CD14-positive monocyte (primary cell): ENCODE data around the gene TLCD5. TPM values are rescaled to one million over a fixed set of nuclear protein-coding genes. Genes with fewer than 3 reads are reported as not detected.
A peak's percentile ranks its signal among the peaks of the same experiment; 100 is the strongest.

Experiments
- DNase-seq, 3 donors: peaks; one replicate each; pipeline ENCODE4 v3.0.0-alpha.2; 2011 to 2022
- H2AFZ ChIP-seq: 2 replicates; pipeline ENCODE4 v1.6.0; 2012; ENCODE audit warnings: mild to moderate bottlenecking, low read depth, low read length, inconsistent platforms; ENCODE audit not compliant: insufficient read depth, poor library complexity, severe bottlenecking
- H3K27ac ChIP-seq, 2 donors: 1 replicate in 1 of 2; 2 replicates in 1 of 2; pipeline ENCODE4 v1.5.1; 2012 to 2013; ENCODE audit warnings: low read length in 2 of 2, control low read depth in 1 of 2, inconsistent platforms in 1 of 2, low read depth in 1 of 2, mild to moderate bottlenecking in 1 of 2
- H3K27me3 ChIP-seq, 2 donors: one replicate each; pipeline versions ENCODE4 v1.6.0 to v1.6.1; 2011 to 2013; ENCODE audit warnings: low read length in 2 of 2; ENCODE audit not compliant: control insufficient read depth in 2 of 2, insufficient read depth in 2 of 2
- H3K36me3 ChIP-seq, 2 donors: replicated peaks in 1 of 2; 1 replicate in 1 of 2; 2 replicates in 1 of 2; pipeline versions ENCODE4 v1.5.1 to v1.6.1; 2012 to 2013; ENCODE audit warnings: low read length in 2 of 2, control low read depth in 1 of 2, inconsistent platforms in 1 of 2, mild to moderate bottlenecking in 1 of 2; ENCODE audit not compliant: insufficient read depth in 2 of 2, control insufficient read depth in 1 of 2
- H3K4me1 ChIP-seq, 2 donors: 1 replicate in 1 of 2; 2 replicates in 1 of 2; pipeline versions ENCODE4 v1.5.1 to v1.6.1; 2012 to 2013; ENCODE audit warnings: low read length in 2 of 2, control low read depth in 1 of 2, inconsistent platforms in 1 of 2, mild to moderate bottlenecking in 1 of 2, moderate library complexity in 1 of 2; ENCODE audit not compliant: insufficient read depth in 2 of 2, control insufficient read depth in 1 of 2
- H3K4me2 ChIP-seq: replicated peaks from 2 replicates; pipeline ENCODE3; 2012; ENCODE audit warnings: low read length, moderate library complexity, mild to moderate bottlenecking; ENCODE audit not compliant: poor library complexity, severe bottlenecking; ENCODE audit errors: extremely low read depth
- H3K4me3 ChIP-seq, 3 experiments: fragments of 200-600 bp in 1 of 3; sonication (generic) in 1 of 3; replicated peaks in 1 of 3; 1 replicate in 2 of 3; 2 replicates in 1 of 3; pipeline ENCODE4 v1.5.1; 2011 to 2013; ENCODE audit warnings: low read length in 3 of 3, mild to moderate bottlenecking in 3 of 3, control low read depth in 2 of 3, low read depth in 2 of 3, inconsistent platforms in 1 of 3, moderate library complexity in 1 of 3
- H3K79me2 ChIP-seq: 2 replicates; pipeline ENCODE4 v1.6.0; 2012; ENCODE audit warnings: mild to moderate bottlenecking, control low read depth, inconsistent platforms, low read length, moderate library complexity; ENCODE audit not compliant: insufficient read depth
- H3K9ac ChIP-seq: 2 replicates; pipeline ENCODE4 v1.6.0; 2017; ENCODE audit warnings: low read length, mild to moderate bottlenecking; ENCODE audit not compliant: insufficient read depth, poor library complexity, severe bottlenecking
- H3K9me3 ChIP-seq, 2 donors: replicated peaks in 1 of 2; 1 replicate in 1 of 2; 2 replicates in 1 of 2; pipeline versions ENCODE4 v1.5.1 to v1.6.1; 2012 to 2013; ENCODE audit warnings: low read length in 2 of 2, control low read depth in 1 of 2; ENCODE audit not compliant: control insufficient read depth in 1 of 2, insufficient read depth in 1 of 2
- H4K20me1 ChIP-seq: 2 replicates; pipeline ENCODE4 v1.6.0; 2012; ENCODE audit warnings: mild to moderate bottlenecking, low read length, control low read depth, moderate library complexity; ENCODE audit not compliant: insufficient read depth
- H3K27ac Mint-ChIP-seq, 7 donors: one replicate each; pipeline ENCODE4 v1.8.0; 2020; ENCODE audit warnings: mild to moderate bottlenecking in 7 of 7, mixed read lengths in 7 of 7, moderate library complexity in 6 of 7, inconsistent platforms in 2 of 7
- H3K27me3 Mint-ChIP-seq, 3 donors: one replicate each; pipeline ENCODE4 v1.8.0; 2021 to 2022; ENCODE audit warnings: low read depth in 3 of 3, mild to moderate bottlenecking in 3 of 3, mixed read lengths in 3 of 3, moderate library complexity in 3 of 3, inconsistent platforms in 1 of 3
- H3K36me3 Mint-ChIP-seq, 2 donors: one replicate each; pipeline ENCODE4 v1.8.0; 2020; ENCODE audit warnings: mixed read lengths in 2 of 2, inconsistent platforms in 1 of 2, mild to moderate bottlenecking in 1 of 2
- H3K4me1 Mint-ChIP-seq: one replicate; pipeline ENCODE4 v1.8.0; 2020; ENCODE audit warnings: mild to moderate bottlenecking, mixed read lengths
- H3K4me3 Mint-ChIP-seq, 2 donors: one replicate each; pipeline ENCODE4 v1.8.0; 2020; ENCODE audit warnings: mild to moderate bottlenecking in 2 of 2, mixed read lengths in 2 of 2, moderate library complexity in 1 of 2
- H3K9me3 Mint-ChIP-seq, 7 donors: one replicate each; pipeline ENCODE4 v1.8.0; 2020 to 2022; ENCODE audit warnings: mixed read lengths in 7 of 7, mild to moderate bottlenecking in 6 of 7, moderate library complexity in 6 of 7, inconsistent platforms in 2 of 7
- WGBS: methylation state at CpG from one replicate; pipeline ENCODE4 v1.1.5; 2013; ENCODE audit warnings: missing lambda C conversion rate; ENCODE audit not compliant: insufficient coverage; 5-methylcytosine and 5-hydroxymethylcytosine counted together
- intact Hi-C, 2 donors: fragments of 100-400 bp; cut with micrococcal nuclease; formaldehyde crosslinking; loops; one replicate each; pipeline versions ENCODE4 v1.15.0 to v1.15.1; 2023
- polyA plus RNA-seq, 3 donors: library from polyadenylated mRNA; depleted of rRNA in 1 of 3; unstranded in 2 of 3; stranded (reverse) in 1 of 3; fragments of 300-500 nt in 2 of 3; fragments of >200 nt in 1 of 3; fragmentation: Illumina TruSeq in 2 of 3; gene quantifications; 1 replicate in 2 of 3; 2 replicates in 1 of 3; pipeline ENCODE4 v1.2.3, GENCODE V29; 2012 to 2021
- TF ChIP-seq, protein P1 (sequence below): fragments of 200-600 bp; IDR thresholded peaks from one replicate; pipeline ENCODE4 v1.8.0; 2022; ENCODE audit warnings: antibody characterized with exemption, mild to moderate bottlenecking

The TLCD5 gene
- polyA plus RNA-seq, 3 donors: not detected

DNA sequence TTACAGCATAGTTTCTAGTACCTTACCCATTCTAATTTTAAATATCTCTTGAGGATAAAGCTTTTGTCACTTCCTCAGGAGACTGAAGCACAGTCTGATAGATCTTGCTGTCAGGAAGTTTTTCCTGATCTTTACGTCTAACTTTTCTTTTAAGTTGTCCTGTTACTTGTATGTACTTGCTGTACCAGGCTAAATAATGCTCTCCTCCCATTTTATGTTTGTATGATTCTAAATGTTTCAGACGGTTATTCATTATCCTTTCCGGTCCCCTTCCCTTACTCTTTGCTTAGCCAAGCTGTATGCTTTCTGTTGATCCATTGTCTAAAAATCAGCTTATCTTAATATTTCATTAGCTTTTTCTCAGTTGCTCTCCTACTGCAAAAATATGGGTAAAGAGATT lies 17.1 kb downstream of the TLCD5 start:
- Mint-ChIP-seq H3K4me3 (peak overlapping the region in 1 of 2 donors; percentile 74), H3K9me3 (peaks cover 0 to 21% (median 7%) of the 10 kb centered on the region in 7 donors), H3K27me3 (peaks cover 86 to 95% (median 92%) of the 10 kb centered on the region in 3 donors), H3K4me1 (peaks cover 20% of the 10 kb centered on the region), H3K36me3 (peaks cover 3 to 6% of the 10 kb centered on the region in 2 donors), H3K27ac (no peak overlapping the region)
- peaks cover 1 to 48% of the 10 kb centered on the region in 2 donors for H3K9me3 ChIP-seq
- H3K79me2 ChIP-seq: no peaks in the 10 kb centered on the region
- no peaks in the 10 kb centered on the region for H3K36me3 ChIP-seq
- no peak overlapping the region for H3K4me2 ChIP-seq
- no peak overlapping the region for H2AFZ ChIP-seq
- H3K9ac ChIP-seq: no peak overlapping the region
- no peak overlapping the region for H3K4me3 ChIP-seq
- H3K27ac ChIP-seq: no peak overlapping the region
- peaks cover 22% of the 10 kb centered on the region for H4K20me1 ChIP-seq
- TF ChIP-seq, protein P1, sequence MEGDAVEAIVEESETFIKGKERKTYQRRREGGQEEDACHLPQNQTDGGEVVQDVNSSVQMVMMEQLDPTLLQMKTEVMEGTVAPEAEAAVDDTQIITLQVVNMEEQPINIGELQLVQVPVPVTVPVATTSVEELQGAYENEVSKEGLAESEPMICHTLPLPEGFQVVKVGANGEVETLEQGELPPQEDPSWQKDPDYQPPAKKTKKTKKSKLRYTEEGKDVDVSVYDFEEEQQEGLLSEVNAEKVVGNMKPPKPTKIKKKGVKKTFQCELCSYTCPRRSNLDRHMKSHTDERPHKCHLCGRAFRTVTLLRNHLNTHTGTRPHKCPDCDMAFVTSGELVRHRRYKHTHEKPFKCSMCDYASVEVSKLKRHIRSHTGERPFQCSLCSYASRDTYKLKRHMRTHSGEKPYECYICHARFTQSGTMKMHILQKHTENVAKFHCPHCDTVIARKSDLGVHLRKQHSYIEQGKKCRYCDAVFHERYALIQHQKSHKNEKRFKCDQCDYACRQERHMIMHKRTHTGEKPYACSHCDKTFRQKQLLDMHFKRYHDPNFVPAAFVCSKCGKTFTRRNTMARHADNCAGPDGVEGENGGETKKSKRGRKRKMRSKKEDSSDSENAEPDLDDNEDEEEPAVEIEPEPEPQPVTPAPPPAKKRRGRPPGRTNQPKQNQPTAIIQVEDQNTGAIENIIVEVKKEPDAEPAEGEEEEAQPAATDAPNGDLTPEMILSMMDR: no peak
- peaks cover 93 to 100% of the 10 kb centered on the region in 2 donors for H3K27me3 ChIP-seq
- no peak for DNase-seq
- intact Hi-C loops: no loop called here
- WGBS: no CpG with 5 or more reads among the region's 3 CpGs
- H3K4me1 ChIP-seq: peaks cover 18 to 19% of the 10 kb centered on the region in 2 donors

GRCh38 chr11:120342678-120343077 lies 17.6 kb downstream of the TLCD5 start:
- Mint-ChIP-seq H3K4me1 (peaks cover 17% of the 10 kb centered on the region), H3K36me3 (peaks cover 2 to 4% of the 10 kb centered on the region in 2 donors), H3K4me3 (peak overlapping the region in 1 of 2 donors; percentile 74), H3K27me3 (peaks cover 86 to 95% (median 92%) of the 10 kb centered on the region in 3 donors), H3K27ac (no peak overlapping the region), H3K9me3 (peaks cover 0 to 17% (median 6%) of the 10 kb centered on the region in 7 donors)
- H3K36me3 ChIP-seq: no peaks in the 10 kb centered on the region
- peaks cover 14% of the 10 kb centered on the region in 2 donors for H3K4me1 ChIP-seq
- peaks cover 22% of the 10 kb centered on the region for H4K20me1 ChIP-seq
- WGBS: no CpG with 5 or more reads among the region's 3 CpGs
- H3K9ac ChIP-seq: no peak overlapping the region
- TF ChIP-seq, protein P1: no peak
- no peak overlapping the region for H3K4me2 ChIP-seq
- H2AFZ ChIP-seq: no peak overlapping the region
- no peak overlapping the region for H3K27ac ChIP-seq
- intact Hi-C loops: no loop called here
- H3K4me3 ChIP-seq: no peak overlapping the region
- H3K27me3 ChIP-seq: peaks cover 93 to 100% of the 10 kb centered on the region in 2 donors
- DNase-seq: no peak
- peaks cover 0 to 44% of the 10 kb centered on the region in 2 donors for H3K9me3 ChIP-seq
- H3K79me2 ChIP-seq: no peaks in the 10 kb centered on the region
